GM19035 (cell line): ENCODE data around the gene HLA-DQA1.
"Not testable (repeated sequence)": the region's sequence is repeated elsewhere in the genome, so short reads cannot be mapped to it uniquely, and the experiment has no call there.

Source experiments
- ATAC-seq: cut with Tn5 transposase; IDR thresholded peaks from one replicate; pipeline ENCODE4 v1.9.1; 2021; ENCODE audit not compliant: unreplicated experiment

HLA-DQA1 gene

DNA sequence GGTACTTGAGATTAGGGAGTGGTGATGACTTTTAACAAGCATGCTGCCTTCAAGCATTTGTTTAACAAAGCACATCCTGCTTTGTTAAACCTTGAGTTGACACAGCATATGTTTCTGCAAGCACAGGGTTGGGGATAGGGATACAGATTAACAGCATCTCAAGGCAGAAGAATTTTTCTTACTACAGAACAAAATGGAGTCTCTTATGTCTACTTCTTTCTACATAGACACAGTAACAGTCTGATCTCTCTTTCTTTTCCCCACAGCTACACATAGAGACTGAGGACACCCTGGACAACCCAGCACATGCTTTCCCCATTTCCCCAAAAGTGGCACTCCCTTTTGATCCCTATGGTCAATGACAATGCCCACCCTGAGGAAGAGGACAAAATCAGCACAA is 20.6 kb downstream of the HLA-DQA1 start:
- not testable (repeated sequence) for ATAC-seq

DNA sequence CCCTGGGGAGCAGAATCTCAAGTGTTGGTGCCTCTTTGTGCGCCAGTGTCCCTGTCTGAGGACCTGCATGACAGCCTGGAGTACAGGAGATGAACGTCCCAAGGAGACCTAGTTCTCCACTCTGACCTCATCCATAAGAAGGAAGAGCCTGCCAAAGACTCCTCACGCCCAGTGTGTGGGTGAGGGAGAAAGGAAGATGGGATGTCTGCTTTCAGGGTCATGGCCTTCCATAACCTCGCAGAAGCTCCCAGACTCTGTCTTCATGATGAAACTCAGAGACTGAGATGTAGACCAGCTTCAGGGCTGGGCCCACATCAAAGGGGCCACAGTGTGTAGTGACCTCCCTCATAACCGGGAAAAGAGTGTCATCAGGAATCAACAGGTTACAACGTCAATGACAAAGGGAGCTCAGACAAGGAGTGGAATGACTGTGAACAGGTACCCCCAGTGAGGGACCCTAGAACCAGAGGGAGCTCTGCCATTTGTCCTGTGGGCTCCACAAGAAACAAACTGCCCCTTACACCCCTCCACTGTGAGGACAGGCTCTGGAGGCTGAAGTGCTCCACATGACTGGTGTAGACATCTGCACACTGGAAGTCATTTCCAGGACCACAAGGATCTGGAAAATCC is 21.2 kb downstream of the HLA-DQA1 start:
- no peak for ATAC-seq

DNA sequence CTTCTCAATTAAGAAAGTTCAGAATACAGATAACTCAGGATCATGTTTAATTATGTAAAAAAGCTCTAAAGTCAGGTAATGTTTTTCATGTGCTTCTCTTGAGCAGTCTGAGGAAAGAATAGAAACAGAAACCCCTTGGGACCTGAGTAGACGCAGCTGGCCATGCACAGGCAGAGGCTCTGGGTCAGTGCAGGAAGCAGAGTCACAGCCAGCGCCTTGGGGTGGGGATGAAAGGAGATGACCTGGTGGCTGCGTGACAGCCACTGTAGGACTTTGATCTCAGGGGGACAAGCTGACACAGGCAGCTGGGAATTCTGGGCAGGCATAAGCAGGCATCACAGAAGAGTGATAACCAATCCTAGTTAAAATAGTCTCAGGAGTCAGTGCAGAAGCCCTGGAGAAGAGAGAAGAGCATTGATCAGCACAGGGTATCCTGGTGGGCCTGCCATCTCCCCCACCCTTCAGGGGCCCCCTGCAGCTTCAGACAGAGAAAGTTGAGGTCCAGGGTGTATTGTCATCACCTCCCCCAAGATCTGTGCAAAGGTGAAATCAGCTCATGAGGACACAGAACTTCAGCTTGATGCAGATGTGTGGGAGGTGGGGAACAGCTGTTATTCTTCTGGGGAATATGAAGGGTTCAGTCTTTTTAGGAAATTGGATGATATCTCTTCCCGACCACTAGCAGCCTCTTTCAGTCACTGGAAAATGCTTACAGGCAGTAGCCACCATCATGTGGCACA is 22.8 kb downstream of the HLA-DQA1 start:
- ATAC-seq = peak; percentile 65

DNA sequence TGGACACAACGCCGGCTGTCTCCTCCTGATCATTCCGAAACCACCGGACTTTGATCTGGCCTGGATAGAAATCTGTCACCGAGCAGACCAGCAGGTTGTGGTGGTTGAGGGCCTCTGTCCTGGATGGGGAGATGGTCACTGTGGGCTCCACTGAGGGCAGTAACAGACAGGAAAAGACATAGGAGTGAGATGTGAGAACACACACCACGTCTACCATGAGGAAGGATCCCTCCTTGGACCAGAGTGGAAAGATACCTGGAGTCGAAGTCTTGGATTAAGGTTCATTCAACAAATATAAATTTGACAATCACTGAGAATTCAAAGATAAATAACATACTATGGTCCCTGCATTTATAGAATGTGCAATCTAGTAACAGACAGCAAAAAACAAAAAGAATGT is 24.9 kb downstream of the HLA-DQA1 start:
- no peak for ATAC-seq

DNA sequence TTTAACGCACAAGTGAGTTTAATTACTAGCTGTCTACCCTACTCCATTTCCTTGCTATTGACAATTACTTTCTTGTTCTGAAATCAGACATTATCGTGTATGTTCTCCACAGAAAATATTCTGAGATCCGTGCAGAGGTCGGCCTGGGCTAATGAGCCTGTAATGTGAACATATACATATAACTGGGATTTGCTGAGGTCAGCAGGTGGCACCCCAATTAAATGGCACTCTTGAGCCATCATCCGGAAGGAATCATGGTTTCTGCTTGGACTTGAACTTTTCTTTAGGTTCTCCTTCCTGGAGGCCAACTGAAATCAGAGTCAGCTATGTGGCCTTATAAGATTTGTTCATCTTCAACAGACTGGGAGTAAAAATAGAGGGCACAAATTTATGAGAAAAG is 25.6 kb downstream of the HLA-DQA1 start:
- no peak for ATAC-seq

DNA sequence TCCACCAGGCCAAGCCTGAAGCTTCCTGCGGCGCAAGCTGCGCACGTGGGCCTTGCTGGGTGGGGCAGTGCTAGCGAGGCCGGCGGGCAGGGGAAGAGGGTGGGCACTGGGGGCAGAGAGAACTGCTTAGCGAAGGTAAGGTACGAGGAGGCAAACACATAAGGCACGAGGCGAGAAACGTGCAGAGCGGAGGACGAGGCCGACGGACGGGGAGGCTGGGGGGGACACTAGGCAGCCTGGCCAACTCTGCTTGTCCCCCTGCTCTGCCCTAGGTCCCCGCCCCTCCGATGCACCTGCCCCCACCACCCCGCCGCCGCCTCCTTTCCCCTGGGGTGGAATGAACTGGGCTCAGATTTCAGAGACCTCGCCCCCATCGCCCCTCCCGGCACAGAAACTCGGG is 27.1 kb downstream of the HLA-DQA1 start:
- ATAC-seq = no peak

DNA sequence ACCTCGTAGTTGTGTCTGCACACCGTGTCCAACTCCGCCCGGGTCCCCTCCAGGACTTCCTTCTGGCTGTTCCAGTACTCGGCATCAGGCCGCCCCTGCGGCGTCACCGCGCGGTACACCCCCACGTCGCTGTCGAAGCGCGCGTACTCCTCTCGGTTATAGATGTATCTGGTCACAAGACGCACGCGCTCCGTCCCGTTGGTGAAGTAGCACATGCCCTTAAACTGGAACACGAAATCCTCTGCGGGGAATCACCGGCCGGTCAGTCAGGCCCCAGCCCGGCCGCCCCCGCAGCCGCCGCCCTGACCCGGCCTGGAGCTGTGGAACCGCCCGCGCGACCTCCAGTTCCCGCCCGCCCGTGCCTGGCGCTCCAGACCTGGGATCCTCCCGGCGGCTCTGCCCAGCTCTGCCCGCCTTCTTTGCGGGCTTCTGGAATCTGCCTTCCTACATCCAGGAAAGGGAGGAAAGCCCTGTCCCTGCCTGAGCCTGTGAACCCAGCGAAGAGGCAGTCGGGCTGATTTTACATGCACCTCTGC is 27.7 kb downstream of the HLA-DQA1 start:
- ATAC-seq = no peak

DNA sequence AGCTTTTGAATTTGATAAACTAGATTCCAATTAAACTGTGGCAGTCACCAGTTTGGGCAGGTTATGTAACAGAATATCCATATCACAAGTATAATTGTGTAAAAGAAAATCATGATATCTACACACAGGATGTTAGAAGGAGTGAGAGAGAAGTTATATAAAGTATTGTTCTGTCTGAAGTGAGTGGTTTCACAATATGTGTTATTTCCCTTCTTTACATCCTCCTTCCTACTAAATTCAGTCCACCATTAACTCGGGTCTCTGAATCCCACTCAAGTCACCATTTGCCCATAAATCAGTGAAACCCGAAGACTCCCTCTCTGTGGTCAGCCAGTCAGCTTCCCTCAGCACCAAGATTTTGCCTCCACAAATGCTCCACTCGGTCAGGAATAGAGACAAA is 28.5 kb downstream of the HLA-DQA1 start:
- ATAC-seq = no peak

DNA sequence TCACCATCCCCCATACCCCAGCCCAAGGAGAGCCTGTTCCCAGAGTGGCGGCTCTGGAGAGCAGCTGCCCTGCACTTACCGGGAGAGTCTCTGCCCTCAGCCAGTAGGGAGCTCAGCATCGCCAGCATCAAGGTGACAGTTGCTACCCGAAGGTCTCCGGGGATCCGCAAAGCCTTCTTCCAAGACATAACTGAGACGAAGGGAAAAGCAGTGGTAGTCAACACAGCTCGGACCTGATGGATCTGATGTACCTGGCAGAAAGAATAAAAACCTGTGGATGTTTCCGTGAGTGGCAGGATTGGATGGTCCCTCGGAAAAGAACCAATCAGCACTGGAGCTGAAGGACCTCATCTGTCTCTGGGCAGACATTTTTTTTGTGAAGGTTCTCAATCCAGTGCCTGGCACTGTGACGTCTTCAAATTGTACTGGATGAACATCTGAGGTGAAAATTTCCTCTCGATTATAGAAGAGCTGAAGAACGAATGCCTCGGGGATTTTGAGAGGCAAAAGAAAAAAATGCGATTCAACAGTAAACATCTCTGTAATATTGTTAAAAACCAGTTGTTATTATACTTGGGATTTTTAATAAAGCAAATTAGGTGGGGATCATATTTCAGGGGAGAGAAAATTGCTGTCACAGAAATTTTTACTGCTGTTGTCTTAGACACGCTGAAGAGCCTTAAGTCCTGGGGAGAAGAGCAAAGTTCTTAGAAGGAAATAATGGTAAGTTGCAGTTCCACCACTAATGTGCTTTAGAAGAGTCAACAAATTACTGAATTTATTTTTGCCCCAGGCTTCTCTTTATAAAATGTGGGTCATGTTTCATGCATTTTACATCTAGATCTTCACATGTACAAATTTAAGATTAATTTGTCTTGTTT is 29.5 kb downstream of the HLA-DQA1 start, which contains the start of gene HLA-DQB1:
TSS of gene HLA-DQB1 (minus strand) at position 238 of the 881 bp plus-strand sequence. CDS start at position 188, 50 bp downstream.
- peak; percentile 56 for ATAC-seq

DNA sequence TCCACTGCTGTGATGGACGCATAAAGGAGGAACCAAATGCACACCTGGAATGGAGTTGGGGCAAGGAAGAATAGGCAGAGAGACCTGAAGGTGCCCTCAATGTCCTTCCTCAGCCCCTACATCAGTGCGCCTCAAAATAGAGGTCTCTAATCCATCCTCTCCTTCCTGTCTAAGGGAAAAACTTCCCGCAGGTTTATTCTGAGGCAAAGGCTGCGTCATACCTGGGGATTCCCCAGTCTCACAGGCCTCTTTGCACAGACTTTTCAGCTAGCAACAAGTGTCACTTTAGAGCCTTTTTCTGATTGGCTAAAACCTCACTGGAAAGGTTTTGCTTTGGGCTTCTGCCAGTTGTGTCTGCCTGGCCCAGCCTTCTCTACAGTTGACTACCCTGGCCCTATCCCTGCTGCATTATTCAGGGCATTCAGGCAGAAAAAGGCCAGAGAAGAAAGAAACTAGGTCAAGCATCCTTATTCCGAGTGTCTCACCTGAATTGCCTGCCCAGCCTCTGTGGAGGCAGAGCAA is 31.1 kb downstream of the HLA-DQA1 start:
- ATAC-seq = peak; percentile 66

DNA sequence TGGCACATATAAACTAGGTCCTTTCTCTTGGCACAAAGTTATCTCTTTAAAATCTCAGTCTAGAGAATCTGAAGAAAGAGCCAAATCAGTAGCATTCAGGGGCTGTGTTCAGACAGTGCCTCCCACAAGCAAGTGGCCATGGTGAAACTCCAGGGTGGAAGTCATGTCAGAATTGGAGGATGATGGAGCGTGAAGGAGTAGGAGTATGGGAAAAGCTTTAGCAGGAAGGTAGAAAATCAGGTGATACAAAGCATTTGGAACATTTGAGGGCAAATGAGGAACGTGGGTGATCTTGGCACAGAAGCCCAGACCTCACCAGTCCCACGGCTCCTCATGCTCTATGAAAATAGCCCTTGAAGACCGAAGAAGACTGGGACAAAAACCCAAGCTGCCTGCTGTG is 32.0 kb downstream of the HLA-DQA1 start:
- no peak for ATAC-seq

DNA sequence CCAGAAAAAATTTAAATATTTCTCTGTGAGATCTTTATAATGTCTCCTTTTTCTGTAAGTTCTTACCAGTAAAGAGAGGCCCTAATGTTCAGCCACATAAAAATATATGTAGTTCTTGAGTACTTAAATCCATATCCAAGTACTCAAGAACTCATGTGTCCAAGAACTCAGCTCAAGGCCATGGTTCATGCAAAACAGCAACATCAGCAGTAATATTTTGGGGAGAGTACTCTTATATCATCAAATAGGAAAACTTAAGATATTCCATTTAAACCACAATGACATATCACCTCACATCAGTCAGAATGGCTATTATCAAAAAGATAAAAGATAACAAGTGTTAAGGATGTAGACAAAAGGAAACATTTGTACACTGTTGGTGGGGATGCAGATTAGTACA is 32.7 kb downstream of the HLA-DQA1 start:
- ATAC-seq = no peak

DNA sequence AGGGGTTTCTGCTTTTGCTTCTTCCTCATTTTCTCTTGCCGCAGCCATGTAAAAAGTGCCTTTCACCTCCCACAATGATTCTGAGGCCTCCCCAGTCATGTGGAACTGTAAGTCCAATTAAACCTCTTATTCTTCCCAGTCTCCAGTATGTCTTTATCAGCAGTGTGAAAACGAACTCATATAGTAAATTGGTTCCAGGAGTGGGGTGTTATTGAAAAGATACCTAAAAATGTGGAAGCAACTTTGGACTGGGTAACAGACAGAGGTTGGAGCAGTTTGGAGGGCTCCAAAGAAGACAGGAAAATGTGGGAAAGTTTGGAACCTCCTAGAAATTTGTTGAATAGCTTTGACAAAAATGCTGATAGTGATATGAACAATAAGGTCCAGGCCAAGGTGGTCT is 34.7 kb downstream of the HLA-DQA1 start:
- ATAC-seq = not testable (repeated sequence)

DNA sequence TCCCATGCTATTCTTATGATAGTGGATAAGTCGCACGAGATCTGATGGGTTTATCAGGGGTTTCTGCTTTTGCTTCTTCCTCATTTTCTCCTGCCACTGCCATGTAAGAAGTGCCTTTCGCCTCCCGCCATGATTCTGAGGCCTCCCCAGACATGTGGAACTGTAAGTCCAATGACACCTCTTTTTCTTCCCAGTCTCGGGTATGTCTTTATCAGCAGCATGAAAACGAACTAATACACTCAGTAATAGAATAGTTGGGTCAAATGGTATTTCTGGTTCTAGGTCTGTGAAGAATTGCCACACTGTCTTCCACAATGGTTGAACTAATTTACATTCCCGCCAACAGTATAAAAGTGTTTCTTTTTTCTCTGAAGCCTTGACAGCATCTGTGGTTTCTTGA is 36.9 kb downstream of the HLA-DQA1 start:
- ATAC-seq = not testable (repeated sequence)

DNA sequence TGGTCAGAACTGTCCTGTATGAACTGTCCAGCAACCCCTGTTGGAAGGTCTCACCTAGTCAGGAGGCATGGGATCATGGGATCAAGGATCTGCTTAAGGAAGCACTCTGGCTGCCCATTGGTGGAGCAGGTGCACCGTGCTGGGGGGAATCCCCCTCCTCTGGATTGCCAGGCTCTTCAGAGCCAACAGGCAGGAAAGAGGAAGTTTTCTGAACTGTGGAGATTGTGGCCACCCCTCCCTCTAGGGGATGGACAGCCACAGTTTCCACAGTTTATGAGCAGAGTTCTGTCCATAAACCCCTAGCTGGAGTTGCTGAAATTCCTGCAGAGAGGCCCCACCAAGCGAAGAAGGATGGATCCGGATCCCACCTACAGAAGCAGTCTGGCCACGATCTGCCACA is 42.3 kb downstream of the HLA-DQA1 start:
- no peak for ATAC-seq

DNA sequence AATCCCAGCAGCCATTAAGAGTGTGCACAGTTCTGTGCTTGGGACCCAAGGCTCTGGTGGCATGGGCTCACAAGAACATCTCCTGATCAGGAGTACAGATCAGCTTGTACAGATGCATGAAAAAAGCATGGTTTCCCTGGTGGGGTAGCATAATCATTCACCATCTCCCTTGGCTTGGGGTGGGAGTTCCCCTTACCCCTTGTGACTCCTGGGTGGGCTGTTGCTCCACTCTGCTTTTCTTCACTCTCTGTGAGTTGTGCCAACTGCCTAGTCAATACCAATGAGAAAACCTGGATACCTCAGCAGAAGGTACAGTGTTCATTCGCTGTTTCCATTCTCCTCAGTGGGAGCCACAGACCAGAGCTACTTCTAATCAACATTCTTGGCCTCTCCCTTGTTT is 42.8 kb downstream of the HLA-DQA1 start:
- ATAC-seq = no peak

DNA sequence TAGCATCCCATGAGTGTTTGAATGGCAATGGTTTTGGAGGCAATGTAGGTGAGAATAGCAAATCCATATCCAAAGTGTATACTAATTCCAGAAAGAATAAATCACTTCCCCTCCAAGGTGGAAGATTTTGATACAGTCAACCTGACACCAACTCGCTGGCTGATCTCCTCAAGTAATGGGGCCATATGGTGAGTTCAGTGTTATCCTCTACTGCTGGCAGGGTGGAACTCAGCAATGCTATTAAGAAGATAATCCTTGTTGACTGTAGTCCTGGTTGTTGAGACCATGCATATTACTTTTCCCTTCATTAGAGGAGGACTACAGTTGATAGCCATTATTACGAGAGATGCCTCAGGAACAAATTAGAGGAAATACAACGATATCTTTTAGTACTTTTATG is 47.0 kb downstream of the HLA-DQA1 start:
- no peak for ATAC-seq

DNA sequence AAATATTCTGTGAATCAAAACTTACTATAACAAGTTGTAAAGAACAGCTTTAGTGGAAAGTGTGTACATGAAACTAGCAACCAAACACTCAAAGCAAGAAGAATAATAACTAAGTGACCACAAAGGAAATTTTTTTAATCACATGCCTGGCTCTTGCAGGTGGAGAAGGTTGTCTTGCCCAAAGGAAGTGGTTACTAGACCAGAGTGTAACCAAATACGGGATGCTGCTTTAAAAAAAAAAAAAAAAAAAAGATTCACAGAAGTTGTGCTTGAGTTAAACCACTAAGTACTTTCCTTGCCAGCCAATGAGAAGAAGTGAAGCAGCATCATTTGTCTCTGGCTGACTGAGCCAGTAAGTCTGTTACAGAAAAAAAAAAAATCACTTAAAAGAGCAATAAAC is 48.4 kb downstream of the HLA-DQA1 start:
- ATAC-seq = peak; percentile 89

DNA sequence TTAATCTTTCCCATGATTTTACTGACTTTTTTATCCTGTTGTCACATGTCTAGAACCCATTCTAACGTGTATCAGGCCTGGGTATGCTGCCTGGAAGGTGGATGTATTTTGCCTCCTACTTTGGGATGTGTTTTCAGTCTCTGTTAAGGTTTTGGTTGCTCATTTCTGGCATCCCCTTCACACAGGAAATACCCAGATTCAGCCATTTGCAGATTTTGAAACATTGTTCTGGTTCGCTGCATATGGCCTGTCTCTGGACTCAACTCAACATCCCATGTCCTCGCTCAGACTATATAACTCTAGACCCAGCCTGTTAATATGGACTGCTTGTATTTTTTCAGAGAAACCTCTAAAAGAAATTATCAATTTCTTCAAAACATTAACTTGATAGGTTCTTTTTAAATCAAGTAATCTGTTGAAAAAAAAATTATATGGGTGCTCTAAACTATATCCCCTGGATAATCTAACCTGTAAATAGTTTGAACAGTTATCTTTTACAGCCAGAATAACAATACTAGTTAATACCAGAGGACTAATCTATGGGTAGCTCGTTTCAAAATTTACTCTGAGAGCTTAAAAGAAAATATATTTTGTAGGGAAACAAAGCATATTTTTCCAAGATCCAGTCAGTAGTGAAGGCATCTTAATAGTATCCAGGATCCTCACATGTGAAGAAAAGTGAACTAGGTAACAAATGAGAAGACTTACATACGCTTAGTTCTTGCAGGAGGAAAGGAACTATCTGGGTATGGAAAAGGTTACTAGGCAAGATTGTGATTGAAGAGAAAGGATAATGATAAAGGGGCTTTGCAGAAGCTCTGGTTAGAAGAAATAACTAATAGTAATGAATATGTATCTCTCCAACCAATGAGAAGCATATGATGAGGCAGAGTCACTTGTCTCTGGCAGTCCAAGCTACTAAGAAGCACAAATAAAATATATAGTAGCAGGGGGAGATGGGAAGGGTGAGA is 52.6 kb downstream of the HLA-DQA1 start:
- ATAC-seq = no peak

DNA sequence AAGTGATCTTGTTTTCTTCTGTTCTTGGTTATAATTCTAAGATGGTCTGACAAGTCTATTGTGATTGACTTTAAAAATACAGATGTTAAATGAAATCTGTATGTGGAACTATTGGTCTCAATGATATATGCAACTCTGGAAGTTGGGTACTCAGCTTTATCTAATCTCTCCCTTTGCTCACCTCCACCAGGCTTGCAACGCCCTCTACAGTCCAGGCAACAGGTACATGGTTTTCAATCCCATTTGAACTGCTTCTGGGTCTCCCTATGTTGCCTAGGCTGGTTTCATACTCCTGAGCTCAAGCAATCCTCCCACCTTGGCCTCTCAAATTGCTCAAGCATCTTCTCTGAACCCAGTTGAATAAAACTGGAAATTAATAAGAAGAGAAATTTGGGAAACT is 54.8 kb downstream of the HLA-DQA1 start:
- no peak for ATAC-seq
